Stimulated activated CD4-positive, alpha-beta T cell treated with anti-CD3 and anti-CD28 coated beads, Interleukin-2, amount 100 ng/mL, for 4 hours (primary cell): ENCODE results near the gene TTC39A.

Experiments
- DNase-seq: peaks from one replicate; pipeline ENCODE4 v3.0.0-alpha.2; 2020; ENCODE audit warnings: low read depth

TTC39A gene

GRCh38 chr1:51330331-51331201, at the start of gene TTC39A:
TSS of gene TTC39A (minus strand) at chr1:51330562. CDS start at chr1:51330477, 85 bp downstream.
- no peak for DNase-seq

- DNase-seq = no peak
These were observed 48.5 kb upstream of the TTC39A start for GRCh38 chr1:51378871-51379270.

GRCh38 chr1:51373898-51374297, 43.5 kb upstream of the TTC39A start:
- DNase-seq = no peak

GRCh38 chr1:51372561-51372960, 42.2 kb upstream of the TTC39A start:
- no peak for DNase-seq

- DNase-seq = no peak
These were observed 38.8 kb upstream of the TTC39A start for GRCh38 chr1:51369171-51369570.

GRCh38 chr1:51365774-51366173, 35.4 kb upstream of the TTC39A start:
- no peak for DNase-seq

- no peak for DNase-seq
These were observed 29.5 kb upstream of the TTC39A start for GRCh38 chr1:51359879-51360278.

- no peak for DNase-seq
These were observed 25.0 kb upstream of the TTC39A start for GRCh38 chr1:51355382-51355781.

GRCh38 chr1:51354416-51354815, 24.1 kb upstream of the TTC39A start:
- no peak for DNase-seq

- no peak for DNase-seq
These were observed 21.5 kb upstream of the TTC39A start for GRCh38 chr1:51351907-51352306.

- DNase-seq = no peak
These were observed 19.5 kb upstream of the TTC39A start for GRCh38 chr1:51349862-51350261.

GRCh38 chr1:51348147-51348527, 17.8 kb upstream of the TTC39A start:
- no peak for DNase-seq

GRCh38 chr1:51347398-51348146, 17.2 kb upstream of the TTC39A start:
- no peak for DNase-seq

GRCh38 chr1:51346086-51346942, 16.0 kb upstream of the TTC39A start:
- no peak for DNase-seq

GRCh38 chr1:51345300-51345687, 14.9 kb upstream of the TTC39A start:
- DNase-seq = no peak

- no peak for DNase-seq
These were observed 14.4 kb upstream of the TTC39A start for GRCh38 chr1:51344602-51345299.

- DNase-seq = no peak
These were observed 13.9 kb upstream of the TTC39A start for GRCh38 chr1:51344276-51344601.

GRCh38 chr1:51343624-51344023, 13.3 kb upstream of the TTC39A start:
- DNase-seq = no peak

GRCh38 chr1:51342591-51343206, 12.3 kb upstream of the TTC39A start:
- no peak for DNase-seq

GRCh38 chr1:51341876-51342496, 11.6 kb upstream of the TTC39A start:
- DNase-seq = no peak

- DNase-seq = no peak
These were observed 10.0 kb upstream of the TTC39A start for GRCh38 chr1:51340380-51340779.
